GM21529 (cell line): ENCODE results near the gene FEZ2.

Experiments
- ATAC-seq: cut with Tn5 transposase; IDR thresholded peaks from one replicate; pipeline ENCODE4 v1.9.1; 2021; ENCODE audit not compliant: unreplicated experiment

Gene FEZ2

GRCh38 chr2:36534275-36534799 lies 63.6 kb downstream of the FEZ2 start:
- ATAC-seq = no peak

- ATAC-seq = peak; percentile 40
These were observed 67.0 kb downstream of the FEZ2 start for GRCh38 chr2:36530983-36531354.

- ATAC-seq = peak; percentile 80
These were observed 67.6 kb downstream of the FEZ2 start for GRCh38 chr2:36530178-36530982.

GRCh38 chr2:36528766-36529392 lies 69.1 kb downstream of the FEZ2 start:
- ATAC-seq = no peak

- ATAC-seq = peak; percentile 50
These were observed 69.7 kb downstream of the FEZ2 start for GRCh38 chr2:36528274-36528673.

- ATAC-seq = no peak
These were observed 71.7 kb downstream of the FEZ2 start for GRCh38 chr2:36526226-36526625.

GRCh38 chr2:36525245-36525644 lies 72.7 kb downstream of the FEZ2 start:
- no peak for ATAC-seq

GRCh38 chr2:36523153-36523552 lies 74.8 kb downstream of the FEZ2 start:
- no peak for ATAC-seq

- no peak for ATAC-seq
These were observed 77.5 kb downstream of the FEZ2 start for GRCh38 chr2:36520431-36520830.

- no peak for ATAC-seq
These were observed 81.7 kb downstream of the FEZ2 start for GRCh38 chr2:36516136-36516870.

GRCh38 chr2:36515538-36515937 lies 82.4 kb downstream of the FEZ2 start:
- ATAC-seq = no peak

- ATAC-seq = peak; percentile 67
These were observed 84.3 kb downstream of the FEZ2 start for GRCh38 chr2:36513661-36514060.

- no peak for ATAC-seq
These were observed 85.3 kb downstream of the FEZ2 start for GRCh38 chr2:36512705-36513104.

- peak; percentile 58 for ATAC-seq
These were observed 85.9 kb downstream of the FEZ2 start for GRCh38 chr2:36511858-36512603.

GRCh38 chr2:36509075-36509474 lies 88.9 kb downstream of the FEZ2 start:
- ATAC-seq = no peak

GRCh38 chr2:36507408-36507812 lies 90.6 kb downstream of the FEZ2 start:
- peak; percentile 97 for ATAC-seq
